GM19023 (cell line): ENCODE results near the gene PLK2.
A peak's percentile ranks its signal among the peaks of the same experiment; 100 is the strongest.

Experiments used
- ATAC-seq: cut with Tn5 transposase; IDR thresholded peaks from one replicate; pipeline ENCODE4 v1.9.1; 2021; ENCODE audit warnings: mild to moderate bottlenecking, moderate library complexity; ENCODE audit not compliant: unreplicated experiment

PLK2 gene

GRCh38 chr5:58460002-58460731 is at the start of gene PLK2:
Gene PLK2, minus strand, starts transcription at chr5:58460086. Its CDS starts 127 bp downstream, at chr5:58459959.
- peak; percentile 78 for ATAC-seq

- no peak for ATAC-seq
Observed at GRCh38 chr5:58507715-58508114, 47.8 kb upstream of the PLK2 start.

- no peak for ATAC-seq
Observed at GRCh38 chr5:58505971-58506640, 46.2 kb upstream of the PLK2 start.

- no peak for ATAC-seq
Observed at GRCh38 chr5:58505502-58505901, 45.6 kb upstream of the PLK2 start.

- ATAC-seq, result no peak
Observed at GRCh38 chr5:58504766-58505165, 44.9 kb upstream of the PLK2 start.

- ATAC-seq, result no peak
Observed at GRCh38 chr5:58503390-58504046, 43.6 kb upstream of the PLK2 start.

- ATAC-seq, result no peak
Observed at GRCh38 chr5:58501778-58502417, 42.0 kb upstream of the PLK2 start.

GRCh38 chr5:58499941-58500340 is 40.1 kb upstream of the PLK2 start:
- ATAC-seq, result no peak

GRCh38 chr5:58499231-58499630 is 39.3 kb upstream of the PLK2 start:
- ATAC-seq, result no peak

GRCh38 chr5:58498340-58498942 is 38.6 kb upstream of the PLK2 start:
- ATAC-seq, result no peak

- no peak for ATAC-seq
Observed at GRCh38 chr5:58497921-58498320, 38.0 kb upstream of the PLK2 start.

GRCh38 chr5:58497386-58497785 is 37.5 kb upstream of the PLK2 start:
- ATAC-seq, result no peak

GRCh38 chr5:58496488-58496887 is 36.6 kb upstream of the PLK2 start:
- ATAC-seq, result no peak

- no peak for ATAC-seq
Observed at GRCh38 chr5:58493141-58493540, 33.3 kb upstream of the PLK2 start.

GRCh38 chr5:58491216-58491892 is 31.5 kb upstream of the PLK2 start, which contains the start of gene GAPT:
Gene GAPT, plus strand, starts transcription at chr5:58491435. Its CDS starts 3,102 bp downstream, at chr5:58494537.
- peak; percentile 82 for ATAC-seq

- ATAC-seq, result no peak
Observed at GRCh38 chr5:58490402-58491050, 30.6 kb upstream of the PLK2 start.

GRCh38 chr5:58486290-58486689 is 26.4 kb upstream of the PLK2 start:
- ATAC-seq, result no peak

GRCh38 chr5:58484505-58484904 is 24.6 kb upstream of the PLK2 start:
- no peak for ATAC-seq

- no peak for ATAC-seq
Observed at GRCh38 chr5:58482536-58482935, 22.6 kb upstream of the PLK2 start.

GRCh38 chr5:58481828-58482227 is 21.9 kb upstream of the PLK2 start:
- ATAC-seq, result no peak
